IPS-18c (cell line): ENCODE results near the gene HLA-DQA1.
"Not testable (repeated sequence)": the region's sequence is repeated elsewhere in the genome, so short reads cannot be mapped to it uniquely, and the experiment has no call there.

Source experiments
- H3K4me3 ChIP-seq: 2 replicates; pipeline ENCODE4 v1.7.0; 2013; ENCODE audit warnings: low read depth, mild to moderate bottlenecking, low read length, moderate library complexity; ENCODE audit not compliant: insufficient read depth
- H3K9me3 ChIP-seq: one replicate; pipeline ENCODE4 v1.6.1; 2013; ENCODE audit warnings: mild to moderate bottlenecking, low read length, moderate library complexity; ENCODE audit not compliant: control insufficient read depth, insufficient read depth

The HLA-DQA1 gene

DNA sequence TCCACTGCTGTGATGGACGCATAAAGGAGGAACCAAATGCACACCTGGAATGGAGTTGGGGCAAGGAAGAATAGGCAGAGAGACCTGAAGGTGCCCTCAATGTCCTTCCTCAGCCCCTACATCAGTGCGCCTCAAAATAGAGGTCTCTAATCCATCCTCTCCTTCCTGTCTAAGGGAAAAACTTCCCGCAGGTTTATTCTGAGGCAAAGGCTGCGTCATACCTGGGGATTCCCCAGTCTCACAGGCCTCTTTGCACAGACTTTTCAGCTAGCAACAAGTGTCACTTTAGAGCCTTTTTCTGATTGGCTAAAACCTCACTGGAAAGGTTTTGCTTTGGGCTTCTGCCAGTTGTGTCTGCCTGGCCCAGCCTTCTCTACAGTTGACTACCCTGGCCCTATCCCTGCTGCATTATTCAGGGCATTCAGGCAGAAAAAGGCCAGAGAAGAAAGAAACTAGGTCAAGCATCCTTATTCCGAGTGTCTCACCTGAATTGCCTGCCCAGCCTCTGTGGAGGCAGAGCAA lies 31.1 kb downstream of the HLA-DQA1 start:
- H3K9me3 ChIP-seq, result no peaks in the 10 kb centered on the region
- H3K4me3 ChIP-seq, result no peak overlapping the region

DNA sequence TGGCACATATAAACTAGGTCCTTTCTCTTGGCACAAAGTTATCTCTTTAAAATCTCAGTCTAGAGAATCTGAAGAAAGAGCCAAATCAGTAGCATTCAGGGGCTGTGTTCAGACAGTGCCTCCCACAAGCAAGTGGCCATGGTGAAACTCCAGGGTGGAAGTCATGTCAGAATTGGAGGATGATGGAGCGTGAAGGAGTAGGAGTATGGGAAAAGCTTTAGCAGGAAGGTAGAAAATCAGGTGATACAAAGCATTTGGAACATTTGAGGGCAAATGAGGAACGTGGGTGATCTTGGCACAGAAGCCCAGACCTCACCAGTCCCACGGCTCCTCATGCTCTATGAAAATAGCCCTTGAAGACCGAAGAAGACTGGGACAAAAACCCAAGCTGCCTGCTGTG lies 32.0 kb downstream of the HLA-DQA1 start:
- Histone ChIP-seq H3K9me3 (no peaks in the 10 kb centered on the region), H3K4me3 (no peak overlapping the region)

DNA sequence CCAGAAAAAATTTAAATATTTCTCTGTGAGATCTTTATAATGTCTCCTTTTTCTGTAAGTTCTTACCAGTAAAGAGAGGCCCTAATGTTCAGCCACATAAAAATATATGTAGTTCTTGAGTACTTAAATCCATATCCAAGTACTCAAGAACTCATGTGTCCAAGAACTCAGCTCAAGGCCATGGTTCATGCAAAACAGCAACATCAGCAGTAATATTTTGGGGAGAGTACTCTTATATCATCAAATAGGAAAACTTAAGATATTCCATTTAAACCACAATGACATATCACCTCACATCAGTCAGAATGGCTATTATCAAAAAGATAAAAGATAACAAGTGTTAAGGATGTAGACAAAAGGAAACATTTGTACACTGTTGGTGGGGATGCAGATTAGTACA lies 32.7 kb downstream of the HLA-DQA1 start:
- H3K9me3 ChIP-seq, result no peaks in the 10 kb centered on the region

DNA sequence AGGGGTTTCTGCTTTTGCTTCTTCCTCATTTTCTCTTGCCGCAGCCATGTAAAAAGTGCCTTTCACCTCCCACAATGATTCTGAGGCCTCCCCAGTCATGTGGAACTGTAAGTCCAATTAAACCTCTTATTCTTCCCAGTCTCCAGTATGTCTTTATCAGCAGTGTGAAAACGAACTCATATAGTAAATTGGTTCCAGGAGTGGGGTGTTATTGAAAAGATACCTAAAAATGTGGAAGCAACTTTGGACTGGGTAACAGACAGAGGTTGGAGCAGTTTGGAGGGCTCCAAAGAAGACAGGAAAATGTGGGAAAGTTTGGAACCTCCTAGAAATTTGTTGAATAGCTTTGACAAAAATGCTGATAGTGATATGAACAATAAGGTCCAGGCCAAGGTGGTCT lies 34.7 kb downstream of the HLA-DQA1 start:
- not testable (repeated sequence) for H3K9me3 ChIP-seq, H3K4me3 ChIP-seq

More for the DNA sequence above, 32.7 kb downstream of the HLA-DQA1 start:
- no peak overlapping the region for H3K4me3 ChIP-seq

DNA sequence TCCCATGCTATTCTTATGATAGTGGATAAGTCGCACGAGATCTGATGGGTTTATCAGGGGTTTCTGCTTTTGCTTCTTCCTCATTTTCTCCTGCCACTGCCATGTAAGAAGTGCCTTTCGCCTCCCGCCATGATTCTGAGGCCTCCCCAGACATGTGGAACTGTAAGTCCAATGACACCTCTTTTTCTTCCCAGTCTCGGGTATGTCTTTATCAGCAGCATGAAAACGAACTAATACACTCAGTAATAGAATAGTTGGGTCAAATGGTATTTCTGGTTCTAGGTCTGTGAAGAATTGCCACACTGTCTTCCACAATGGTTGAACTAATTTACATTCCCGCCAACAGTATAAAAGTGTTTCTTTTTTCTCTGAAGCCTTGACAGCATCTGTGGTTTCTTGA lies 36.9 kb downstream of the HLA-DQA1 start:
- H3K9me3 ChIP-seq, H3K4me3 ChIP-seq: not testable (repeated sequence)

DNA sequence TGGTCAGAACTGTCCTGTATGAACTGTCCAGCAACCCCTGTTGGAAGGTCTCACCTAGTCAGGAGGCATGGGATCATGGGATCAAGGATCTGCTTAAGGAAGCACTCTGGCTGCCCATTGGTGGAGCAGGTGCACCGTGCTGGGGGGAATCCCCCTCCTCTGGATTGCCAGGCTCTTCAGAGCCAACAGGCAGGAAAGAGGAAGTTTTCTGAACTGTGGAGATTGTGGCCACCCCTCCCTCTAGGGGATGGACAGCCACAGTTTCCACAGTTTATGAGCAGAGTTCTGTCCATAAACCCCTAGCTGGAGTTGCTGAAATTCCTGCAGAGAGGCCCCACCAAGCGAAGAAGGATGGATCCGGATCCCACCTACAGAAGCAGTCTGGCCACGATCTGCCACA lies 42.3 kb downstream of the HLA-DQA1 start:
- Histone ChIP-seq H3K4me3 (no peak overlapping the region), H3K9me3 (no peaks in the 10 kb centered on the region)

DNA sequence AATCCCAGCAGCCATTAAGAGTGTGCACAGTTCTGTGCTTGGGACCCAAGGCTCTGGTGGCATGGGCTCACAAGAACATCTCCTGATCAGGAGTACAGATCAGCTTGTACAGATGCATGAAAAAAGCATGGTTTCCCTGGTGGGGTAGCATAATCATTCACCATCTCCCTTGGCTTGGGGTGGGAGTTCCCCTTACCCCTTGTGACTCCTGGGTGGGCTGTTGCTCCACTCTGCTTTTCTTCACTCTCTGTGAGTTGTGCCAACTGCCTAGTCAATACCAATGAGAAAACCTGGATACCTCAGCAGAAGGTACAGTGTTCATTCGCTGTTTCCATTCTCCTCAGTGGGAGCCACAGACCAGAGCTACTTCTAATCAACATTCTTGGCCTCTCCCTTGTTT lies 42.8 kb downstream of the HLA-DQA1 start:
- Histone ChIP-seq H3K4me3 (no peak overlapping the region), H3K9me3 (no peaks in the 10 kb centered on the region)

DNA sequence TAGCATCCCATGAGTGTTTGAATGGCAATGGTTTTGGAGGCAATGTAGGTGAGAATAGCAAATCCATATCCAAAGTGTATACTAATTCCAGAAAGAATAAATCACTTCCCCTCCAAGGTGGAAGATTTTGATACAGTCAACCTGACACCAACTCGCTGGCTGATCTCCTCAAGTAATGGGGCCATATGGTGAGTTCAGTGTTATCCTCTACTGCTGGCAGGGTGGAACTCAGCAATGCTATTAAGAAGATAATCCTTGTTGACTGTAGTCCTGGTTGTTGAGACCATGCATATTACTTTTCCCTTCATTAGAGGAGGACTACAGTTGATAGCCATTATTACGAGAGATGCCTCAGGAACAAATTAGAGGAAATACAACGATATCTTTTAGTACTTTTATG lies 47.0 kb downstream of the HLA-DQA1 start:
- no peak overlapping the region for H3K4me3 ChIP-seq
- no peaks in the 10 kb centered on the region for H3K9me3 ChIP-seq

DNA sequence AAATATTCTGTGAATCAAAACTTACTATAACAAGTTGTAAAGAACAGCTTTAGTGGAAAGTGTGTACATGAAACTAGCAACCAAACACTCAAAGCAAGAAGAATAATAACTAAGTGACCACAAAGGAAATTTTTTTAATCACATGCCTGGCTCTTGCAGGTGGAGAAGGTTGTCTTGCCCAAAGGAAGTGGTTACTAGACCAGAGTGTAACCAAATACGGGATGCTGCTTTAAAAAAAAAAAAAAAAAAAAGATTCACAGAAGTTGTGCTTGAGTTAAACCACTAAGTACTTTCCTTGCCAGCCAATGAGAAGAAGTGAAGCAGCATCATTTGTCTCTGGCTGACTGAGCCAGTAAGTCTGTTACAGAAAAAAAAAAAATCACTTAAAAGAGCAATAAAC lies 48.4 kb downstream of the HLA-DQA1 start:
- Histone ChIP-seq H3K4me3 (no peak overlapping the region), H3K9me3 (no peaks in the 10 kb centered on the region)

DNA sequence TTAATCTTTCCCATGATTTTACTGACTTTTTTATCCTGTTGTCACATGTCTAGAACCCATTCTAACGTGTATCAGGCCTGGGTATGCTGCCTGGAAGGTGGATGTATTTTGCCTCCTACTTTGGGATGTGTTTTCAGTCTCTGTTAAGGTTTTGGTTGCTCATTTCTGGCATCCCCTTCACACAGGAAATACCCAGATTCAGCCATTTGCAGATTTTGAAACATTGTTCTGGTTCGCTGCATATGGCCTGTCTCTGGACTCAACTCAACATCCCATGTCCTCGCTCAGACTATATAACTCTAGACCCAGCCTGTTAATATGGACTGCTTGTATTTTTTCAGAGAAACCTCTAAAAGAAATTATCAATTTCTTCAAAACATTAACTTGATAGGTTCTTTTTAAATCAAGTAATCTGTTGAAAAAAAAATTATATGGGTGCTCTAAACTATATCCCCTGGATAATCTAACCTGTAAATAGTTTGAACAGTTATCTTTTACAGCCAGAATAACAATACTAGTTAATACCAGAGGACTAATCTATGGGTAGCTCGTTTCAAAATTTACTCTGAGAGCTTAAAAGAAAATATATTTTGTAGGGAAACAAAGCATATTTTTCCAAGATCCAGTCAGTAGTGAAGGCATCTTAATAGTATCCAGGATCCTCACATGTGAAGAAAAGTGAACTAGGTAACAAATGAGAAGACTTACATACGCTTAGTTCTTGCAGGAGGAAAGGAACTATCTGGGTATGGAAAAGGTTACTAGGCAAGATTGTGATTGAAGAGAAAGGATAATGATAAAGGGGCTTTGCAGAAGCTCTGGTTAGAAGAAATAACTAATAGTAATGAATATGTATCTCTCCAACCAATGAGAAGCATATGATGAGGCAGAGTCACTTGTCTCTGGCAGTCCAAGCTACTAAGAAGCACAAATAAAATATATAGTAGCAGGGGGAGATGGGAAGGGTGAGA lies 52.6 kb downstream of the HLA-DQA1 start:
- H3K9me3 ChIP-seq, result no peaks in the 10 kb centered on the region
- H3K4me3 ChIP-seq, result no peak overlapping the region

DNA sequence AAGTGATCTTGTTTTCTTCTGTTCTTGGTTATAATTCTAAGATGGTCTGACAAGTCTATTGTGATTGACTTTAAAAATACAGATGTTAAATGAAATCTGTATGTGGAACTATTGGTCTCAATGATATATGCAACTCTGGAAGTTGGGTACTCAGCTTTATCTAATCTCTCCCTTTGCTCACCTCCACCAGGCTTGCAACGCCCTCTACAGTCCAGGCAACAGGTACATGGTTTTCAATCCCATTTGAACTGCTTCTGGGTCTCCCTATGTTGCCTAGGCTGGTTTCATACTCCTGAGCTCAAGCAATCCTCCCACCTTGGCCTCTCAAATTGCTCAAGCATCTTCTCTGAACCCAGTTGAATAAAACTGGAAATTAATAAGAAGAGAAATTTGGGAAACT lies 54.8 kb downstream of the HLA-DQA1 start:
- Histone ChIP-seq H3K9me3 (no peaks in the 10 kb centered on the region), H3K4me3 (no peak overlapping the region)
